Progenitor cell of endocrine pancreas (in vitro differentiated cells): ENCODE measurements around the gene ID1. TPM values are rescaled to one million over a fixed set of nuclear protein-coding genes. Genes with fewer than 3 reads are reported as not detected.
"Not testable (repeated sequence)": the region's sequence is repeated elsewhere in the genome, so short reads cannot be mapped to it uniquely, and the experiment has no call there.

ENCODE experiments used
- DNase-seq: peaks from one replicate; pipeline ENCODE4 v3.0.0; 2021; ENCODE audit warnings: low spot score; ENCODE audit not compliant: unreplicated experiment
- H3K27ac Mint-ChIP-seq: 2 replicates; pipeline ENCODE4 v1.8.0; 2021; ENCODE audit warnings: mild to moderate bottlenecking, moderate library complexity, mixed read lengths
- H3K27me3 Mint-ChIP-seq: 2 replicates; pipeline ENCODE4 v1.8.0; 2021; ENCODE audit warnings: mixed read lengths
- H3K36me3 Mint-ChIP-seq: 2 replicates; pipeline ENCODE4 v1.8.0; 2022; ENCODE audit warnings: mixed read lengths; ENCODE audit not compliant: insufficient read depth
- H3K4me1 Mint-ChIP-seq: 2 replicates; pipeline ENCODE4 v1.8.0; 2021; ENCODE audit warnings: low read depth, mixed read lengths
- H3K4me3 Mint-ChIP-seq: 2 replicates; pipeline ENCODE4 v1.8.0; 2021; ENCODE audit warnings: low read depth, mild to moderate bottlenecking, moderate library complexity, mixed read lengths
- H3K9me3 Mint-ChIP-seq: 2 replicates; pipeline ENCODE4 v1.8.0; 2021; ENCODE audit warnings: low read depth, mixed read lengths
- CTCF ChIP-seq: fragments of 200-600 bp; sonication (generic); IDR thresholded peaks from one replicate; pipeline ENCODE4 v1.5.0; 2021; ENCODE audit warnings: antibody characterized with exemption, mild to moderate bottlenecking; ENCODE audit not compliant: unreplicated experiment
- total RNA-seq: library from RNA; stranded (reverse); gene quantifications from 2 replicates; pipeline ENCODE4 v1.2.1, GENCODE V29; 2021

Gene ID1
- total RNA-seq, 1 donor from 2014 or later: 322 TPM

- no peaks in the 10 kb centered on the region for H3K36me3 Mint-ChIP-seq
- no peak for DNase-seq
- H3K4me3 Mint-ChIP-seq: no peak overlapping the region
- H3K27me3 Mint-ChIP-seq: no peaks in the 10 kb centered on the region
- no peak overlapping the region for H3K27ac Mint-ChIP-seq
- no peaks in the 10 kb centered on the region for H3K9me3 Mint-ChIP-seq
- peaks cover 13% of the 10 kb centered on the region for H3K4me1 Mint-ChIP-seq
- no peak for TF ChIP-seq CTCF
Measured at GRCh38 chr20:31615416-31615815, 10.3 kb downstream of the ID1 start.

GRCh38 chr20:31617432-31618104 lies 12.5 kb downstream of the ID1 start:
- H3K36me3 Mint-ChIP-seq: no peaks in the 10 kb centered on the region
- TF ChIP-seq CTCF: no peak
- no peak overlapping the region for H3K4me3 Mint-ChIP-seq
- DNase-seq: no peak
- H3K4me1 Mint-ChIP-seq: peaks cover 2% of the 10 kb centered on the region
- H3K27me3 Mint-ChIP-seq: no peaks in the 10 kb centered on the region
- H3K27ac Mint-ChIP-seq: no peak overlapping the region
- no peaks in the 10 kb centered on the region for H3K9me3 Mint-ChIP-seq

- Mint-ChIP-seq H3K27me3 (no peaks in the 10 kb centered on the region), H3K9me3 (no peaks in the 10 kb centered on the region), H3K36me3 (no peaks in the 10 kb centered on the region), H3K4me3 (no peak overlapping the region), H3K4me1 (peaks cover 2% of the 10 kb centered on the region), H3K27ac (peak overlapping the region; percentile 53)
- no peak for DNase-seq
- TF ChIP-seq CTCF: no peak
Measured at GRCh38 chr20:31620246-31620645, 15.2 kb downstream of the ID1 start.

GRCh38 chr20:31623123-31623505 lies 18.0 kb downstream of the ID1 start:
- H3K36me3 Mint-ChIP-seq, DNase-seq, H3K27me3 Mint-ChIP-seq: not testable (repeated sequence)

GRCh38 chr20:31626534-31626933 lies 21.4 kb downstream of the ID1 start:
- not testable (repeated sequence) for H3K36me3 Mint-ChIP-seq, DNase-seq, H3K9me3 Mint-ChIP-seq, H3K4me3 Mint-ChIP-seq, H3K4me1 Mint-ChIP-seq, H3K27ac Mint-ChIP-seq, H3K27me3 Mint-ChIP-seq

More at GRCh38 chr20:31623123-31623505, 18.0 kb downstream of the ID1 start:
- H3K4me1 Mint-ChIP-seq, H3K4me3 Mint-ChIP-seq, H3K27ac Mint-ChIP-seq, H3K9me3 Mint-ChIP-seq: not testable (repeated sequence)

- H3K27ac Mint-ChIP-seq, H3K4me3 Mint-ChIP-seq, H3K4me1 Mint-ChIP-seq, H3K9me3 Mint-ChIP-seq, H3K36me3 Mint-ChIP-seq, DNase-seq, H3K27me3 Mint-ChIP-seq: not testable (repeated sequence)
Measured at GRCh38 chr20:31628057-31628456, 23.0 kb downstream of the ID1 start.

- H3K36me3 Mint-ChIP-seq: no peaks in the 10 kb centered on the region
- H3K4me1 Mint-ChIP-seq: no peaks in the 10 kb centered on the region
- H3K9me3 Mint-ChIP-seq: peaks cover 3% of the 10 kb centered on the region
- no peak overlapping the region for H3K4me3 Mint-ChIP-seq
- no peaks in the 10 kb centered on the region for H3K27me3 Mint-ChIP-seq
- DNase-seq: no peak
- no peak overlapping the region for H3K27ac Mint-ChIP-seq
- TF ChIP-seq CTCF: no peak
Measured at GRCh38 chr20:31630187-31630790, 25.2 kb downstream of the ID1 start.
